Fibroblast of skin of back (primary cell): ENCODE data around the gene TBC1D9.
A peak's percentile ranks its signal among the peaks of the same experiment; 100 is the strongest.

ENCODE experiments used
- DNase-seq: peaks from one replicate; pipeline ENCODE4 v3.0.0-alpha.2; 2013

TBC1D9 gene

DNA sequence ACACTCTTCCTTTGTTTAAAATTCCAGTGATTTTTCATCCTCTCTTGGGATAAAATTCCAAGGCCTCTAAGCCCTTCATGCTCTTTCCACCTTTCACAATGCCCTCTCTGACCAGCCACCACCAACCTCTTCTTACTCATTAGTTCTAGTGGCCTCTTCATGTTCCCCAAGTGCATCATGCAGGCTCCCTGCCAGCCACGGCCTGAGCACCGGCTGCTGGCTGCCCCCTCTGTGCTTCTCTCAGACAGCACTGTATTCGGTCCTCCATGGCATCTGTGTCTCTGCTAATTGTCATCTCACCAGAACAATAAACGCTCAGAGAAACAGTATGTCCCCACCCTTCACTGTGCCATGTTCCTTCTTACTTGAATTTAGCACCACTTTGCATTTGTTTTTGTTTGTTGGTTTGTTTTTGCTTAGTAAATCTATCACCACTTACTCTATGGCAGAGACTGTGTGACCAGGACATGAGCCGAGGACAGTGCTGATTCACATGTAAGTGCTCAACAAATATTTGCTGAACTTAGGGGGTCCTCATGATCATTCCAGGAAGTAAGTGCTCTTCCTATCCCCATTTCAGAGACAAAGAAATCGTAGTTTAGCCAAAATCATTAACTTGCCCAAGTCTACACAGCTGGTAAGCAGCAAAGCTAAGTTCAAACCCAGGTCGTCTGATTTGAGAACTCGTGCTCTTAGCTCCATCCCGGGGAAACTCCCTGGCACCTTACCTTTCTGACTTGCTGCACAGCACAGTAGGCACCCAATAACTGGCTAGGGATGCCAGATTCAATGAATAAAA lies 110.4 kb downstream of the TBC1D9 start:
- no peak for DNase-seq

DNA sequence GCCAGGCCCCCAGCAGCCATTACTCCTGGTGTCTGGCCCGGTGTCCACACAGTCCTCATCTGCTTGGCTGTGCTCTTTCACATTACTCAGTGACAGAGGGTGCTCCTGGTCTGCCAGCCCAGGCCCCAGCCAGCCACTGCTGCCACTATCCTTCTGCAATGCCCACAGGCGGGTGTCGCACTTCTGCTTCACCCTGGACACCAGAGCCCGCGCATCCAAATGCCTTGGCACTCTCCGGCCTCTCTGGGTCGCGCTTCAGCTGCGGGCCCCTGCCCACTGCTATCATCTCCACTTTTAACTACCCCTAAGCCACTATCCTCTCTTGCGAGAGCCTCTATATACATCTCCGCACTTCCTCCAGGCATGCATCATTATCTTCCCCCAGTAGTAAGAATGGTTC lies 111.0 kb downstream of the TBC1D9 start:
- DNase-seq: no peak

DNA sequence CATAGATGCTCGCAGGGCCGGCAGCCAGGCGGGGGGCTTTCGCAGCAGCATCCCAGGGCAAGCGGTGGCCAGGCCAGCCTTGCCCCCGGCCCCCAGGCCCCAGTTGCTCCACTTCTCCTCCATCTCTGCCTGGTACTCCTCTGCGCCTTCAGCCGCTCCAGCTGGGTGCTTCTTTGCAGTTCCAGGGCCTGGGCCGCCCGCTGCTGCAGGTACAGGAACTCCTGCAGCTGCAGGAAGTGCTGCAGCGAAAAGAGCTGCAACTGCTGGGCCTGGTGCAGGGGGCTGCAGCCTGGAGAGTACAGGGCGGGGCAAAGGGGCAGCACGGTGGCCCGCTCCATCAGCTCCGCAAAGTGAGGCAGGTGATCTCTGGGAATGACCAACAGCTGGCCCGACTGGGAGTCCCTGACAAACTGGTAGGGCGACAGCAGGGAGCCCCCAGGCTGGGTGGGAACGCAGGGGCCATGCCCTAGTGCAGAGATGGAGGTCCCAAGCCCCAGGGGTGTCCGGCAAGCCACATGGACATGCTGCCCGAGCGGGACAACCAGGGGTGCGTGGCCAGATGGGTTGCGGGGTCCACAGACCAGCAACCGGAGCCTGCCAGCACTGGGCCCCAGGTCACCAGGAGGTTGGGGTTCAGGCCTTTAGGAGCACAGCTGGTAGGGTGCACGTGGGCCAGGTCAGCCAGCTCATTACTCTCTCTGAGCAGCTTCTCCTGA lies 111.6 kb downstream of the TBC1D9 start:
- DNase-seq: no peak

DNA sequence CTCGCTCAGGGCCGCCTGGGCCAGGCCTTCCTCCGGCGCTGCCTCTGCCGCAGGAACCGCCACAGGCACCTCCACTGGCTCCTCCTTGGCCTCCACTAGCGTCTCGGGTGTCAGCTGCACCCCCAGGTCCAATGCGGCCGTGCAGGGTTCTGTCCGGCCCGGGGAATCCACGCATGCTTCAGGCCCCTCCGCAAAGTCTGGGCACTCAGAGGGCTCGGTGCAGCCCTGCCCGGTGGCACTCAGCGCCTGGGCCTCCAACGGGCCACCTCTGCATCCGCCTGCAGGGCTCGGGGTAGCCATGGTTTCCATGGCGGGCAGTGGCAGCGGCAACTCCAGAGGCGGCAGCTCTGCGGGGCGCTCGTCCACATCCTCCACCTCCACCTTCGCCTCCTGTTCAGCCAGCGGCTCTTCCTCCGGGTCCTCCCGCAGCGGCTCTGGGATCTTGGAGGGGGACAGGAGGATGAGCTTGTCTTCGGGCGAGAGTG lies 112.6 kb downstream of the TBC1D9 start:
- no peak for DNase-seq

DNA sequence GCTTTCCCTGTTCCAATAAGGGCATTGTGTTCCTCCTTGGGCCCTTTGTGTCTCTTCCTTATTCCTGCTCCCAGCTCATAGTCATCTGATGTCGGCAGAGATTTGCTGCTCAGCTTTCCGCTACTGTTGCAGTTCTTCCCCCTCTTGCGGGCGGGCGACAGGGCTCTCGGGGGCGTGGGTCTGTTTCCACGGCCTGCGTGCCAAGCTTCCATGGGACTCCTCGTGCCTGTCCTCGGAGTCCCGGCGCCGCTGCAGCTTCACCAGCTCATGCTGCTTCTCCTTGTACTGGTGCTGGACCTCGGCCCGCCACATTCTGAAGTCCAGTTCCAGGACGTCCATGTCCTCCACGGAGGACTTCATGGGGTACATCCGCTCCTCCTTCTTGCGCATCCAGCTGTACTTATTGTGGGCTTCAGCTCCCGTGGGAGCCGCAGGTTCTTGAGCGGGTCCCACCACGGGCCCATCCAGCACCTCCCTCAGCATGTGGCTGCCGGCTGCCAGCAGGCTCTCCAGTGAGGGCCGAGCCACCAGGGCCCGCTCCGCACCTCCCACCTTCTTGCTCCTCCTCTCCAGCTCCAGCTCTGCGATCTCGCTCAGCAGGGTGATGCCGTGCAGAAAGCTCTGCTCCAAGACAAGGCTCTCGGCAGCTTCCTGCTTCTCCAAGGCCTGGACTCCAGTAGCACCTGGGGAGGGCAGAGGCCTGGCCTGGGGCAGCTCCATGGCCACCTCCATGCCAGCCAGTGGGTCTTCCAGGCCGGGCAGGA lies 113.3 kb downstream of the TBC1D9 start:
- DNase-seq: no peak

DNA sequence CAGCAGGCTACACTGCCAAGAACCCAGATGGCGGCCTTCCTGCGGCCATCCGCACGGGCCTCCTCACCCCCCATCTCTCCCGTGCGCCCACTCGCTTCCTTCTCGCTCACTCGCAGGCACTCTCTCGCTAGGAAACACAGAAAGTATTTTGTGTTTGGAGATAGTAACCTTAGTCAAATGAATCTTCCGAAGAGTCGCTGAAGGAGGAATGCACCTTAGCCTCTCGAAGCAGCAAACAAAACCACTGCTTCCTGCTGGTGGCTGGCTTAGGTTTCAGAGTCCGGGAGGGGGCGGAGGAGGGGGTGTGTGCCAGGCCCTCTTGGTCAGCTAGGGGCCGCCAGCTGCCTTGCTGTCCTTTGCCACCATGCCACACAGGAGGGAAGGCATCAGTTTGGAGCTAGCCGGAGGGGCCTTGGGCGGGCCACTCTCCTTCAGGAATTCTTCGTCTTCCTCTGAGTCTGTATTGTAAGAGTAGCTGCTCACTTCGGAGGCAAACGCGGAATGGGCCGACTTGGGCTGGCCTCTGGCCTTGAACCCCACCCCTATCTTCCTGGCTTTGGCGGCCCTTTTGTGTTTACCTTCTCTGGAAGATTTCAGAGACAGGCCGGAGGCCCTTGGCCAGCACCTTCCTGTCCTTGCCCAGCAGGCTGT lies 114.3 kb downstream of the TBC1D9 start:
- DNase-seq: no peak

DNA sequence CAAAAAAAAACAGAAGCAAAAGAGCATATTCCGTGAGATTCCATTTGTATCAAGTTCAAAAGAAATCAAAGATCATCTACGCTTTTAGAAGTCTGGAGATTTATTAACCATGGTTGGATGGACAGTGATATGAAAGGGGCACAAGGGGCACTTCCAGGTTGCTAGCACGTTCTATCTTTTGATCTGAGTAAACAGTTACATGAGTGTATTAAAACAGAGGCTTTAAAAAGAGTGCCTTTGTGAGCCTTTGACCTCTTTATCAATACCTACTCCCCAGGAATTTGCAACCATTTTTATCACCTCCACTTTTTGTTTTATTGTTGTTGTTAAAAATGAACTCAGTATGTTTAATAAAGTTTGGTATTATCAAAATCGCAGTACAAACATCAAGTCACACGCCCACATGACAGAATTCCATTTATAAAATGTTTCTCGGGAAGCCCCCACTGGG lies 115.1 kb downstream of the TBC1D9 start:
- DNase-seq: no peak

DNA sequence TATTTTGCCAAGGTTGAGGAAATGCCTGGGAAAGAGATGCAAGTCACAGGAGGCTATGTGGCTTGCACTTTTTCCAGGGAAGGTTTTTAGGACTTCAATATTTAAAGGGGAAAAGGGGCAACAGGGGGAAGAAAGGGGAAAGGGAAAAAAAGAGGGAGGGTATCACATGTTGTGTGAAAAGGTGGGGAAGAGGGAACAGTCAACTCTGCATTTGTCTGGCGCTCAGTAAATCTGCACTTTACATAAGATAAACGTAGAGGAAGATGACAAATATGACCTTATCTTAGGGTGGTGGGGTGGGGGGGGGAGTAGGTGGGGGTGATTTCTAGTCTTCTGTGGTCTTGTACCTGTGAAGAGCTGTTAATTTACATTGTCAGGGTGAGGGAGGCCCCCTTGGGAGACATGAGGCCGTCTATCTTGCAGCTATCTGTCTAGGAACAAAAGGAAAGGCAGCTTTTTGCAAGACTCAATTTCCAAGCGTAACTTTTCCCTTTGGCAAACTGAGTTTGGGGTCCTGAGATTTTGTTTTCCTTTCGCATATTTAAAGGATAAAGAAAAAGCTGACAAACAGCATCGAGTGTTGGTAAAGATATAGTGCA lies 115.9 kb downstream of the TBC1D9 start:
- no peak for DNase-seq

DNA sequence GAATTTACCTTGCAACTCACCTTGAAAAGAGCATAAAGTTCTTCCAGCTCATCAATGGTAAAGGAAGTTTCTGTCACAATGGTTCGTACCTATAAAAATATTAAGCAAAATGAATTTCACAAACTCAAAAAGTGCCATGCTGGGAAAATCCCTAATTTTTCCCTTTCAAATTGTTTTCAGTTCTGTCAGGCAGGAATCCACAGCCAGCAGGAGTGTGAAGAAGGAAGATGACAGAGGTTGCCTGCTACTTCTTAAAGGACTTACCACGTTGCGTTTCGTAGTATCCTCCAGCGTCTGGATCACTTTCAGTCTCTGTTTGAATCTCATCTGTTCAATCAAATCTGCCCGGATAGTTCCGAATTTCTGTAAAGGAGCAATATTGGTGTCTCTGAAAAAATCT lies 117.1 kb downstream of the TBC1D9 start:
- no peak for DNase-seq

DNA sequence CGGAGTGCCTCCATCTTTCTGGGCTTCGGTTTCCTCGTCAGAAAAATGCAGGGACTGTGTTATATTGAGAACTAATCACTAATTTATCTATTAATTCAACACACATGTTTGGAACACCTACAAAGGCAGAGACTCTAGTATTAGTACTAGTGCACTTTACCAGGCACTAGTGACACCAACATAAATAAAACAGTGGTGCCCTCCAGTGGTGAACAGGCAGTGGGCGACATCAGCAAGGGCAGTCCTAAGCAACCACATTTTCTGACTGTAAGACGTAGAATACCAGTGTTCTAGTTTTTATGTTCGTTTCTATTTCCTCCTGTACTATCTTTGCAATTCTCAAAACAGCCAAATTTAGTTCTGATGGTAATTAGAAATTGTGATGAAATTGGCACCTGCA lies 118.3 kb downstream of the TBC1D9 start:
- no peak for DNase-seq

DNA sequence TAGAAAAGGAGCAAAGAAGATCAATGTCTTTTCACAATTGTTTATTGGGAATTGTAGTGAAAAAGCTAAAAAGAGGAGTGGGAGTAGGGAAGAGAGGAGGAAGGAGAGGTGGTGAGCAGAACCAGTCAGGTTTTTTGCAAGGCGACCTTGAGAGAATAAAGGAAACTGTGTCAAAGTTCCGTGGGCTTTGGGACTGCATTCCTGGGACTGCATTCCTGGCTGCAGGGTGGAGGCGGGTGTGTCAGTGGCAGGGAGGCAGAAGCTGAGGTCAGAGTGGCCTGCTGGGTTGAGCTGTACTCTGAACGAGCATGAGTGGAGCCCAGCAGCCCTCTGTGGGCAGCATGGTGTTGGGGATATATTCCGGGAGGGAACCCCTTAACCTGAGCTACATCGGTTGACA lies 120.6 kb downstream of the TBC1D9 start:
- DNase-seq: peak; percentile 51

DNA sequence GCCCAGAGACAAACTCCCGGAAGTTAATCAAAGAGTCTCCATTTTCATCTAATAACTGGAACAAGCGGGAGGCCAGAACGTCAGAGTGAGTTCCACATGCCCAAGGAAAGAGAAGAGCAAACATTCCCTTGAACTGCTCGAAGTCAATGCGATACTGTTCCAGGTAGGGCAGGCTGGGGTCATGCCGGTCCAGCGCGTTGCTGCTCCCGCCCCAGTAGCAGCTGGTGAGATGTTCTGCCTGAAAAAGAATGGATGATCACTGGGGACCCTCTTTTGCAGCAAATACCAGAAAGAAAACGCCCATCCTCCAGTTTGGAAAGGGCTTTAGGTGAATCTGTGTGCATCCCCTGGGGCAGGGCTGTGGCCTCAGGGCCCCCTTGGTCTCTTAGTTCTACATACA lies 122.2 kb downstream of the TBC1D9 start:
- no peak for DNase-seq

DNA sequence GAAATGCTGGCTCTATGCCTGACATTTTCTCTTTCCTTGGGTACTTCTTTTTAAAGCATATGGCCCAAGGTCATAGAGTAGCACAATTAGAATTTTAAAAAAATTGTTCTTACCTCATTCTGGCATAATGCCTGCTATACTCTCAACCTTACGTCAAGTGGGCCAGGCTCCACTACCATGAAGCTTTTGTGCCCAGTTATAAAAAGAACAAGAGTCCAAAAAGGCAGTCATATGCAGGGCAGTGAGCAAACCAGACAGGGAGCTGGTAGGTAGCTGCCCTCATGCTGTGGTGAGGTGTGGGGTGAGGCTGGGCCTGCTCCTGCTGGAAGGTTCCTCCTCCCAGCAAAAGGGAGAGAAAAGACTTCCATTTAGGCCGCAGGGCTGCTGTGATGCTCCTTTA lies 123.1 kb downstream of the TBC1D9 start:
- DNase-seq: no peak

DNA sequence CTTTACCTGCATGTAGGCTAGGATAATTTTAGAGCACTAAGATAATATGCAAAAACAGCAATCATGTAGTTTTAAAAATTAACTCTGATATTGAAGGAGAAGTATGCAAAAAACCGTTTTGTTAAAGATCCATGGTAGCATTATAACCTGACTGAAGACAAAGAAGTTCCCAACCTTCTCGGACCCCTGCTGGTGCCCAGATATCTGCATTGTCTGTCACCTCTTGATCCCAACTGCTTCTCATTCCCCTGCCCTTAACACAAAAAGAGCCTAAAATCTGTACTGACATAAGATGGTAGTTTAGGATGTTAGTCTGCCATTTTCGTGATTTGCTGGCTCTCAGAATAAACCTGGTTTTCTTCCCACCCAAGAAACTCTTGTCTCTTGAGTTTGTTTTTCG lies 125.9 kb downstream of the TBC1D9 start:
- DNase-seq: no peak

DNA sequence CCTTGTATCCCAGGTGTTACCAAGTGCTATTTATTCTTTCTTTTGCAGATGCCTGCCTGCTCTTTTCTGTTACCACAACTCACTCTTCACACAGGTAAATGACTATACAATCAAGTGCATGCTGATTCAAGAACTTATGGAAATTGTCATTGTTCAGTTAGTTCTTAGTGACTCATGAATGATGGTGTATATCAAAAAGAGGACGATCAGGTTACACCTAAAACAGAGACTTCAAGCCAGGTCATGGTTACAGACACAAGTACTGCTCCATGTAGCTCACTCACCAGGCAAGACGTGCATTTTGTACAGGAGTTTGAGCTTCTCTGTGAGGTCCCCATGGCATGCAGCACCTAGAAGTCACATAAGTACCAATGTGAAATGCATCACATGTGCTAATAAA lies 128.2 kb downstream of the TBC1D9 start:
- DNase-seq: no peak

DNA sequence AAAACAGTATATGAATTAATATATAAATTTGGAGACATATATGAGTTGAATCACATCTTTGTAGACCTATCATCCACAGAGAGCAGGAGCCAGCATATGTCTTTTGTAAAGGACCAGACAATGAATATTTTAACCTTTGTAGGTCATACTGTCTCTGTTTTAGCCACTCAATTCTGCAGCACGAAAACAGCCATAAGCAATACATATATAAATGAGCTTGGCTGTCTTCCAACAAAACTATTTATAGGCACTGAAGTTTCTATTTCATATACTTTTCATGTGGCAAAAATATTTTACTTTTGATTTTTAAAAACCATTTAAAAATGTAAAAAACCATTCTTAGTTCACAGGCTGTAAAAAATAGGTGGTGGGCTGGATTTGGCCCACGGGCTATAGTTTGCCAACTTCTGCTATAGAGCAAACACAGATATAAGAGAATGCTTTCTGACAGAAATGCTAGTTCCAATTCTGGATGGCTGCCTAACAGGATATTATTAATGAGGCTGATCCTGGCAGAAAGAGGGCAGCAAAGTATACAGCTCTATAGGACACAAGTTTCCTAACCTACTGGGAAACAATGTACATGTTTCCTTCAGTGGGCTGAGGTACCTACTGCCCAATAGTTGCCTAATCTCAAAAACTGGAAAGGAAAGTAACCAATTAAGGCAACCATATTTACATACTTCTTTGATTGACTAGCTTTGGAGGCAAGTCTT lies 129.4 kb downstream of the TBC1D9 start:
- peak; percentile 6 for DNase-seq

DNA sequence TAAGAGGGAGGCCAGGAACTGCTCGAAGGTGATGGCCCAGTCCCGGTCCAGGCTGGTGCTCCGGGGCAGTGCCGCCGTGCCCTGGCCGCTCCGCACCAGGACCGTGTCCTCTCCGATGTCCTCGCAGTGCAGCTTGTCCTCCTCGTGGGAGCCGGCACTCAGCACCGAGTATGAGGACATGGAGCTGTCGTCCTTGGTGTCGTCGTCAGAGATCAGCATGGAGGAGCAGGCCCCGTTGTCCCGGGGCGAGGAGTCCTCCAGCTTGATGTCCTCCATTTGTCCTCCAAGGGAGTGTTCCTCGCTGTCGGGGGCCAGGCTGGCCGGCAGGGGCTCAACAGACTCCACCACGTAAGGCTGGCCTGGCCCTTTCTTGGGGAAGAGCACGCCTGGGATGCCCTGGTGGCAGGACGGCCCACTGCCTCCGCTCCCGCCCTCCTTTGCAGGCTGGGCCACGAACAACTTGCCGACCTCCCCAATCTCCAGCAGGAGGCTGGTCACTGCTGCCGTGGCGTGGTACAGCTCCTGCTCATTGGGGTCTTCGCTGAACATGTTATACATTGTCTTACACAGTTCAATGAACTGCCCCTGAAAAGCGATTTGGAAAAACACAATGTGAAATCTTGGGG lies 133.7 kb downstream of the TBC1D9 start:
- no peak for DNase-seq

DNA sequence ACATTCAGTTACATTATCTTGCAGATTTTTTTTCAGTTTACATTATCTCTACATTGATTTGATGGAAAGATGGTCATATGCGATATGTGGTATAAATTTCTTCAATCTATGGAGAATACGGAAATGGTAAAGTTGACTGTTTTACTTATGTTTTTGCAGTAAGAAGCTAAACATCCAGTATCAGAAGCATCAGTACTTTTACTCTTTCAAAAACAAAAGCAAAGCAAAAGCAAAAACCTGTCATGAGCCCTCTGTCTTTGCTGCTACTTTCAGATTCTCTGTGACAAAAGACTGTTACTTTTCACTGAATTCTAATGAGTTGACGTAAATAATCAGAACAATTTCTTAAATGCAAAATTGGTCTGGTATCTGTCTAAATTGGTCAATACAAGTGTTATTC lies 135.0 kb downstream of the TBC1D9 start:
- no peak for DNase-seq

DNA sequence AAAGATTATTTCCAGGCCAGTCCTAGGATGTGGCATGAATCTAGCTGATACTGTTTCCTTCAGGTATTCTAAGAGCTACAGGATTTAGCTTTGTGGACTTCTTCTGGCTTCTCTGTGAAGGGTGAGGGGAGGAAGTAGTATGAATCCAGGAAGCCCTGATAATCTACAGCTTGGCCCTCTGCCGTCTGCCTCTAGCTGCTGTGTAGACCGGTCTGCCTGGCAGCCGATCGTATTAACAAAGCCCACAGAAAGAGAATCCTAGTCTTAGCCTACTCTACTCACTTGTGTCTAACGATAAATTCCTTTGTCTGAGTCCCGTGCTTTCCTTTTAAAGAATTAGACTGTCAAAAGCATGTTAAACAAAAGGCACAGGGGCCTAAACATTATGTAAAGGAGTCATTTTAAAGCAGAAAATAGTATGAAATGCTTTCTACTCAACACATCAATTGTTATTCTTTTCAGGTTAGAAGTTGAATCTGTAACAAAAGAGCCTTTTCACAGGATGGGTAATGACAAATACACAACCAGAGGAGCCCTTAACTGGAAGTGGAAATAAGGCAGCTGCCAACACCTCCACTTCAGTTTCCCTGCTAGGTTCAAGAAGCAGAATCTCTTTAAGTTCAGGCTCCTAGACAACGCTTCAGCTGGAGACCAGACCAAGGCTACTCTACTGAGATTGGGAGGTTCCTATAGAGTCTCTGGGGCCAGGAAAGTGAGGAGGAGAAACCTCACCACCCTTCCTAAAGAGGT lies 138.5 kb downstream of the TBC1D9 start:
- no peak for DNase-seq

DNA sequence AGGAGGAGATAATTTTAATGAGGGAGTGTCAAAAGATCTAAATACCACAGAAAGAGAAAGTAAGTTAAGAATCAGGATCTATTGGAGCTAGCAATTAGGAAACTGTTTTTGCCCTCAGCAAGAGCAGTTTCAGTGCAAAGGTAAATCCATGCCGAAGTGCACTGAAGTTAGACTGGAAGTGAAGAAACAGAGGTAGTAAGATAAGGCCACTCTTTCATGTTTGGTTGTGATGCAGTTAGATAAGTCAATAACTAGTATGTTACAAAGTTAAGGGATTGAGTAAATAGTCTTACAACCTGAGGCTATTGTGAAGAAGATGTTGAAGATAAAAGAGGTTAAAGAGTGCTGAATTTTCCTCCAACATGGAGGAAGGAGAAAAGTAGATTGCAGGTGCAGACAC lies 140.7 kb downstream of the TBC1D9 start:
- DNase-seq: no peak
